ENCODE data around the gene TMUB2. TPM values are rescaled to one million over a fixed set of nuclear protein-coding genes. Genes with fewer than 3 reads are reported as not detected.

Gene TMUB2
- total and polyA plus RNA-seq, 2 of the 13 experiments (the other 11 are each of a cell fraction or from before 2014, with no cell fraction given), result 26.9 to 50.8 TPM

DNA sequence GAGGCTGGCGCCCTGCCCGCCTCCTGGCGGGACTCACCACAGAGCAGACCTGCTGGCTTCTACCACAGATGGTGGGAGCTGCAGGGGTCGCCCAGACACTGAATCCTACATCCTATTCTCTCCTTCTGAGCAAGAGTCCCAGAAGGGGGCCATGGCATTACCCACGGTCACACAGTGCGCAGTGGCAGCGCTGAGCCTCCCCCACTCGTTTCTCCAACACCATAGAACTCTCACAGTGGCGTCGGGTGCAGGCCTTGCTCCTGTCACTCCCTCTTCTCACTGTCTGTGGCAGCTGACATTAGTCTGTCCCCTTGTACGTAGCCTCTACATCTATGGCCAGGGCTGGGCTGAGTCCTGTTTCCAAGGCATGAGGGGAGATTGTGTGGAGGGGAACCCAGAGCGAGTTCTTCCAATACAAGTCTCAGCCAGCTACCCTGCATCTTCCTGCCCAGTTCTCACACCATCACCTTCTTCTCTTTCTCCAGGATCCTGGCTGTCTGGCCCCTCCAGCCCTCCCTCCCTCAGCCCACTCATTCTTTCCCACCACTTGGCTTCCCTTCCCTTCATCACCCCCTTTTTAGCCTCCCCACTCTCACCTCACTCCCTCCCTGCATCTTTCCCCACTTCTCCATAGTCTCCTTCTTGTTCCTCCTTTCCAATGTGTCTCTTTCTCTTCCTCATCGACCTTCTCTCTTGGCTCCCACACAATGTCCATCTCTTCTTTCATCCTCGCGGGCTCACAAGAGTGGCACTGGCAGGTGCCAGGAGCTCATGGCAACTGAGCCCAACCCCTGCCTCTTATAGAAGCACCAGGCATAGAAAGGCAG lies 26.8 kb downstream of the TMUB2 start (continued):
- TF ChIP-seq ZBTB7A (CRISPR knock-in tag; IDR thresholded peaks at IDR 0.05) (no peak), SRSF9 (IDR thresholded peaks at IDR 0.05; ENCODE audit: borderline replicate concordance, insufficient read depth, low read depth, low read length, poor library complexity, severe bottlenecking) (no peak), ZNF547 (CRISPR knock-in tag; IDR thresholded peaks at IDR 0.05) (no peak), POLR2G (IDR thresholded peaks at IDR 0.05; ENCODE audit: low read depth, low read length) (peak; percentile 19; the same call in 1 of the 2 replicates), ZNF883 (CRISPR knock-in tag; IDR thresholded peaks at IDR 0.05; ENCODE audit: not compliant biosample characterization) (no peak), HNRNPUL1 (IDR thresholded peaks at IDR 0.05; ENCODE audit: low read depth, low read length) (no peak), TMF1 (CRISPR knock-in tag; IDR thresholded peaks at IDR 0.05; ENCODE audit: low read depth) (no peak), RBFOX2 (IDR thresholded peaks at IDR 0.05; ENCODE audit: low read depth, low read length) (peak; percentile 25; the same call in 1 of the 2 replicates), HMG20A (CRISPR knock-in tag; IDR thresholded peaks at IDR 0.05; ENCODE audit: borderline replicate concordance) (no peak), FIP1L1 (IDR thresholded peaks at IDR 0.05; ENCODE audit: borderline replicate concordance, insufficient read depth, low read depth, low read length) (no peak), ZNF354B (CRISPR knock-in tag; IDR thresholded peaks at IDR 0.05) (no peak), EED (CRISPR knock-in tag; IDR thresholded peaks at IDR 0.05) (0 out of 2 replicates have a peak, but pooled peaks have one; percentile 27), ZNF776 (CRISPR knock-in tag; IDR thresholded peaks at IDR 0.05) (no peak), ARNTL (CRISPR knock-in tag; IDR thresholded peaks at IDR 0.05) (no peak), ZNF33B (CRISPR knock-in tag; IDR thresholded peaks at IDR 0.05) (no peak), CBX5 (CRISPR knock-in tag; IDR thresholded peaks at IDR 0.05; ENCODE audit: borderline replicate concordance) (no peak), ARID2 (CRISPR knock-in tag; IDR thresholded peaks at IDR 0.05; ENCODE audit: borderline replicate concordance) (no peak)
- TF ChIP-seq, protein P1, sequence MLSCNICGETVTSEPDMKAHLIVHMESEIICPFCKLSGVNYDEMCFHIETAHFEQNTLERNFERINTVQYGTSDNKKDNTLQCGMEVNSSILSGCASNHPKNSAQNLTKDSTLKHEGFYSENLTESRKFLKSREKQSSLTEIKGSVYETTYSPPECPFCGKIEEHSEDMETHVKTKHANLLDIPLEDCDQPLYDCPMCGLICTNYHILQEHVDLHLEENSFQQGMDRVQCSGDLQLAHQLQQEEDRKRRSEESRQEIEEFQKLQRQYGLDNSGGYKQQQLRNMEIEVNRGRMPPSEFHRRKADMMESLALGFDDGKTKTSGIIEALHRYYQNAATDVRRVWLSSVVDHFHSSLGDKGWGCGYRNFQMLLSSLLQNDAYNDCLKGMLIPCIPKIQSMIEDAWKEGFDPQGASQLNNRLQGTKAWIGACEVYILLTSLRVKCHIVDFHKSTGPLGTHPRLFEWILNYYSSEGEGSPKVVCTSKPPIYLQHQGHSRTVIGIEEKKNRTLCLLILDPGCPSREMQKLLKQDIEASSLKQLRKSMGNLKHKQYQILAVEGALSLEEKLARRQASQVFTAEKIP (CRISPR knock-in tag; IDR thresholded peaks at IDR 0.05; ENCODE audit: borderline replicate concordance), result no peak
- TF ChIP-seq, protein P2, sequence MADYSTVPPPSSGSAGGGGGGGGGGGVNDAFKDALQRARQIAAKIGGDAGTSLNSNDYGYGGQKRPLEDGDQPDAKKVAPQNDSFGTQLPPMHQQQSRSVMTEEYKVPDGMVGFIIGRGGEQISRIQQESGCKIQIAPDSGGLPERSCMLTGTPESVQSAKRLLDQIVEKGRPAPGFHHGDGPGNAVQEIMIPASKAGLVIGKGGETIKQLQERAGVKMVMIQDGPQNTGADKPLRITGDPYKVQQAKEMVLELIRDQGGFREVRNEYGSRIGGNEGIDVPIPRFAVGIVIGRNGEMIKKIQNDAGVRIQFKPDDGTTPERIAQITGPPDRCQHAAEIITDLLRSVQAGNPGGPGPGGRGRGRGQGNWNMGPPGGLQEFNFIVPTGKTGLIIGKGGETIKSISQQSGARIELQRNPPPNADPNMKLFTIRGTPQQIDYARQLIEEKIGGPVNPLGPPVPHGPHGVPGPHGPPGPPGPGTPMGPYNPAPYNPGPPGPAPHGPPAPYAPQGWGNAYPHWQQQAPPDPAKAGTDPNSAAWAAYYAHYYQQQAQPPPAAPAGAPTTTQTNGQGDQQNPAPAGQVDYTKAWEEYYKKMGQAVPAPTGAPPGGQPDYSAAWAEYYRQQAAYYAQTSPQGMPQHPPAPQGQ (CRISPR knock-in tag; IDR thresholded peaks at IDR 0.05; ENCODE audit: borderline replicate concordance), result no peak
- TF ChIP-seq, protein P3, sequence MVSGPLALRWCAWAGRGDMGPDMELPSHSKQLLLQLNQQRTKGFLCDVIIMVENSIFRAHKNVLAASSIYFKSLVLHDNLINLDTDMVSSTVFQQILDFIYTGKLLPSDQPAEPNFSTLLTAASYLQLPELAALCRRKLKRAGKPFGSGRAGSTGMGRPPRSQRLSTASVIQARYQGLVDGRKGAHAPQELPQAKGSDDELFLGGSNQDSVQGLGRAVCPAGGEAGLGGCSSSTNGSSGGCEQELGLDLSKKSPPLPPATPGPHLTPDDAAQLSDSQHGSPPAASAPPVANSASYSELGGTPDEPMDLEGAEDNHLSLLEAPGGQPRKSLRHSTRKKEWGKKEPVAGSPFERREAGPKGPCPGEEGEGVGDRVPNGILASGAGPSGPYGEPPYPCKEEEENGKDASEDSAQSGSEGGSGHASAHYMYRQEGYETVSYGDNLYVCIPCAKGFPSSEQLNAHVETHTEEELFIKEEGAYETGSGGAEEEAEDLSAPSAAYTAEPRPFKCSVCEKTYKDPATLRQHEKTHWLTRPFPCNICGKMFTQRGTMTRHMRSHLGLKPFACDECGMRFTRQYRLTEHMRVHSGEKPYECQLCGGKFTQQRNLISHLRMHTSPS (CRISPR knock-in tag; IDR thresholded peaks at IDR 0.05; ENCODE audit: low read depth), result no peak
- TF ChIP-seq, protein P4, sequence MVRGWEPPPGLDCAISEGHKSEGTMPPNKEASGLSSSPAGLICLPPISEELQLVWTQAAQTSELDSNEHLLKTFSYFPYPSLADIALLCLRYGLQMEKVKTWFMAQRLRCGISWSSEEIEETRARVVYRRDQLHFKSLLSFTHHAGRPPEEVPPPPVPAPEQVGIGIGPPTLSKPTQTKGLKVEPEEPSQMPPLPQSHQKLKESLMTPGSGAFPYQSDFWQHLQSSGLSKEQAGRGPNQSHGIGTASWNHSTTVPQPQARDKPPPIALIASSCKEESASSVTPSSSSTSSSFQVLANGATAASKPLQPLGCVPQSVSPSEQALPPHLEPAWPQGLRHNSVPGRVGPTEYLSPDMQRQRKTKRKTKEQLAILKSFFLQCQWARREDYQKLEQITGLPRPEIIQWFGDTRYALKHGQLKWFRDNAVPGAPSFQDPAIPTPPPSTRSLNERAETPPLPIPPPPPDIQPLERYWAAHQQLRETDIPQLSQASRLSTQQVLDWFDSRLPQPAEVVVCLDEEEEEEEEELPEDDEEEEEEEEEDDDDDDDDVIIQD (CRISPR knock-in tag; IDR thresholded peaks at IDR 0.05; ENCODE audit: low read depth), result no peak

All from HepG2 (cell line).